BE2C (cell line): ENCODE measurements around the gene LCN12.

Source experiments
- DNase-seq: peaks from one replicate; pipeline ENCODE4 v3.0.0-alpha.2; 2020
- H3K27me3 ChIP-seq: fragments of 250-450 bp; sonication (Bioruptor Pico); 2 replicates; pipeline ENCODE4 v1.5.1; 2020; ENCODE audit warnings: mild to moderate bottlenecking
- H3K36me3 ChIP-seq: fragments of 250-450 bp; sonication (Bioruptor Pico); 2 replicates; pipeline ENCODE4 v1.5.1; 2020; ENCODE audit warnings: mild to moderate bottlenecking
- H3K4me1 ChIP-seq: fragments of 250-450 bp; sonication (Bioruptor Pico); 2 replicates; pipeline ENCODE4 v1.5.1; 2020
- H3K4me3 ChIP-seq: 2 replicates; pipeline ENCODE4 v1.5.1; 2011; ENCODE audit warnings: low read depth, low read length
- H3K9me3 ChIP-seq: fragments of 250-450 bp; sonication (Bioruptor Pico); 2 replicates; pipeline ENCODE4 v1.5.1; 2020
- TF ChIP-seq, protein P1 (sequence below): IDR thresholded peaks from 2 replicates; pipeline ENCODE4 v1.5.1; 2012; ENCODE audit warnings: mild to moderate bottlenecking, low read depth, low read length

The LCN12 gene

DNA sequence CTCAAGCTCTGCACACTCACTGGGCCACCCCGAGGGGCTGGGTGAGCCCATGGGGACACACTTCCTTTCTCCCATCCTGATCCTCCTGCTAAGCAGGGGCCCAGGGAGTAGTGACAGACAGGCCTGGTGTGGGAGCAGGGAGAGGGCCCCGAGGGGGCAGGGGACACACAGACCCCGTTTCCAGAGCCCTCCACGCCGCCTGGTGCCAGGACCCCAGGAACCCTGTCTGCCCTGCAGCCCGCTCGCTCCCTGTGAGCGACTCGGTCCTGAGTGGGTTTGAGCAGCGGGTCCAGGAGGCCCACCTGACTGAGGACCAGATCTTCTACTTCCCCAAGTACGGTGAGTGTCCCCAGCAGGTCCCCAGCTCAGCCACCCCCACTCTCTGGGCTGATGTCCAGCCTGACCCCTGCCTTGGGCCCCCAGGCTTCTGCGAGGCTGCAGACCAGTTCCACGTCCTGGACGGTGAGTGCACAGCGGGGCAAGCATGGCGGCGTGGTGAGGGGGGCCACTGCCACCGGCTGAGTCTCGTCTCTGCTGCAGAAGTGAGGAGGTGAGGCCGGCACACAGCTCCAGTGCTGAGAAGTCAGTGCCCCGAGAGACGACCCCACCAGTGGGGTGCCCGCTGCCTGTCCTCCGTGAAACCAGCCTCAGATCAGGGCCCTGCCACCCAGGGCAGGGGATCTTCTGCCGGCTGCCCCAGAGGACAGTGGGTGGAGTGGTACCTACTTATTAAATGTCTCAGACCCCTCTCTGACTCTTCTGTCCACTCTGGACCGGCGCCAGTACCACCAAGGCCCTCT lies 5.6 kb upstream of the LCN12 start:
- no peaks in the 10 kb centered on the region for H3K9me3 ChIP-seq
- H3K4me1 ChIP-seq: peaks cover 5% of the 10 kb centered on the region; the same call in 1 of the 2 replicates

DNA sequence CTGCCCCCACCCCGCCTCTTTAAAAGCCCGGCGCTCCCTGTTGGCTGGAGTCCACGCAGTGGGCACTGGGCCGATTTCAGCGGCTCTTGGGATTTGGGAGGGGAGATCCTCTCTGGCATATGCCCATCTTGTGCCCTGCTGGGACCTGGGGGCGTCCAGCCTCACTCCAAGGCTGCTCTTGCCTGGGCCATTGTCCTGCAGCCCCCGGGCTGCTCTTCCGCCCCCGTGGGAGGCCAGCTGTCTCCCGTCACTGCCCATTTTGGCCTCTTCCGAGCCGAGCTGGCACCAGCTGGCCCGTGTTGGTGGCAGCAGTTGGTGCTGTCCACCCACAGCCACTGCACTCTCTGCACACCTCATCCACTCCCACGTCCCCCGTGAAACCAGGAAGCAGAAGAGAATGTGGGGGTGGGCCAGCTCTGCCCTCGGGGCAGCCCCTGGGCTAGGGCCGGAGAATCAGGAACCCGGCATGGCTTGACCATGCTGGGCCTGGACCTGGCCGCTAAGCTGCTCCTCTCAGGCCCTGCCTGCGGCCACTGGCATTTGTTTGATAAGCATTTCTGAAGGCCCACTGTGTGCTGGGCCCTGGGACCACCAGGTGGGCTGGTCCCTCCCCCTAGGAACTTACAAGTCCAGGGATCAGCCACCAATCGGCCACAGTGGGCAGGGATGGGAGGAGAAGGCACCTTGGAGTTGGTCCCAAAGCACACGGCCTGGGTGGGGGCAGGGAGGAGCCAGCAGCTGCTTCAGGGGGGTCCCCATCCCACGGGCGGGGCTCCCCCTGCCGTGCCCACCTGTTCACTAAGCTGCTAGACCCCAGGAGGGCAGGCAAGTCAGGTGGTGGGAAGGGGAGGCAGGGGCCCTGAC lies 4.8 kb upstream of the LCN12 start:
- Histone ChIP-seq H3K9me3 (no peaks in the 10 kb centered on the region), H3K27me3 (no peaks in the 10 kb centered on the region), H3K4me3 (no peak overlapping the region), H3K36me3 (peaks cover 7% of the 10 kb centered on the region), H3K4me1 (peaks cover 9% of the 10 kb centered on the region)
- DNase-seq: peak; percentile 10
- TF ChIP-seq, protein P1, sequence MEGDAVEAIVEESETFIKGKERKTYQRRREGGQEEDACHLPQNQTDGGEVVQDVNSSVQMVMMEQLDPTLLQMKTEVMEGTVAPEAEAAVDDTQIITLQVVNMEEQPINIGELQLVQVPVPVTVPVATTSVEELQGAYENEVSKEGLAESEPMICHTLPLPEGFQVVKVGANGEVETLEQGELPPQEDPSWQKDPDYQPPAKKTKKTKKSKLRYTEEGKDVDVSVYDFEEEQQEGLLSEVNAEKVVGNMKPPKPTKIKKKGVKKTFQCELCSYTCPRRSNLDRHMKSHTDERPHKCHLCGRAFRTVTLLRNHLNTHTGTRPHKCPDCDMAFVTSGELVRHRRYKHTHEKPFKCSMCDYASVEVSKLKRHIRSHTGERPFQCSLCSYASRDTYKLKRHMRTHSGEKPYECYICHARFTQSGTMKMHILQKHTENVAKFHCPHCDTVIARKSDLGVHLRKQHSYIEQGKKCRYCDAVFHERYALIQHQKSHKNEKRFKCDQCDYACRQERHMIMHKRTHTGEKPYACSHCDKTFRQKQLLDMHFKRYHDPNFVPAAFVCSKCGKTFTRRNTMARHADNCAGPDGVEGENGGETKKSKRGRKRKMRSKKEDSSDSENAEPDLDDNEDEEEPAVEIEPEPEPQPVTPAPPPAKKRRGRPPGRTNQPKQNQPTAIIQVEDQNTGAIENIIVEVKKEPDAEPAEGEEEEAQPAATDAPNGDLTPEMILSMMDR: no peak

More for the DNA sequence above, 5.6 kb upstream of the LCN12 start:
- TF ChIP-seq, protein P1: no peak
- Histone ChIP-seq H3K36me3 (peaks cover 16% of the 10 kb centered on the region), H3K27me3 (no peaks in the 10 kb centered on the region), H3K4me3 (no peak overlapping the region)
- DNase-seq: peak; percentile 16

DNA sequence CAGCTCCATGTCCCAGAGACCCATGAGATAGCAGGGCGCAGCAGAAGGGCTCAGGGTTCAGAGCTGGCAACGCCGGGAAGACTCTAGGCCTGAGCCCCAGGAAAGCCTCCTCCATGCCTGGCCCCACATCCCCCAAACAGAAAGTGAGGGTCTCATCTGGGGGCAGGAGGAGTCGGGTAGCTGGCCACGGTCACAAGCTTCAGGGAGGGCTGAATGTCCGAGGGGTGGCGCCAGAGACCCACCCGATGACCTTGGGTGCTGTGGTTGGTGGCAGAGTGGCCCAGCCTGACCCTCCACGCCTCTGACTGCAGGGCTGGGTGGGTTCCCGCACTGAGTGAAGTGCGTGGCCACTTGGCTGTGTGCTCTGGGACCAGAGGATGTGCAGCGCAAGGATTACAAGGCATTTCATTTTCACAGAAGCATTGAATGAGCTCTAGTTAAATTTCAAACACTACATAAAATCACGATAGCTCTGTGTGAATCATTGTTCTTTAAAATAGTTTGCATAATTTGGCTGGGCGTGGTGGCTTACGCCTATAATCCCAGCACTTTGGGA lies 4.0 kb upstream of the LCN12 start:
- Histone ChIP-seq H3K9me3 (no peaks in the 10 kb centered on the region), H3K27me3 (no peaks in the 10 kb centered on the region), H3K4me3 (no peak overlapping the region), H3K4me1 (peaks cover 10% of the 10 kb centered on the region), H3K36me3 (no peaks in the 10 kb centered on the region; the same call in 1 of the 2 replicates)
- peak; percentile 67 for DNase-seq
- TF ChIP-seq, protein P1: peak; percentile 55

DNA sequence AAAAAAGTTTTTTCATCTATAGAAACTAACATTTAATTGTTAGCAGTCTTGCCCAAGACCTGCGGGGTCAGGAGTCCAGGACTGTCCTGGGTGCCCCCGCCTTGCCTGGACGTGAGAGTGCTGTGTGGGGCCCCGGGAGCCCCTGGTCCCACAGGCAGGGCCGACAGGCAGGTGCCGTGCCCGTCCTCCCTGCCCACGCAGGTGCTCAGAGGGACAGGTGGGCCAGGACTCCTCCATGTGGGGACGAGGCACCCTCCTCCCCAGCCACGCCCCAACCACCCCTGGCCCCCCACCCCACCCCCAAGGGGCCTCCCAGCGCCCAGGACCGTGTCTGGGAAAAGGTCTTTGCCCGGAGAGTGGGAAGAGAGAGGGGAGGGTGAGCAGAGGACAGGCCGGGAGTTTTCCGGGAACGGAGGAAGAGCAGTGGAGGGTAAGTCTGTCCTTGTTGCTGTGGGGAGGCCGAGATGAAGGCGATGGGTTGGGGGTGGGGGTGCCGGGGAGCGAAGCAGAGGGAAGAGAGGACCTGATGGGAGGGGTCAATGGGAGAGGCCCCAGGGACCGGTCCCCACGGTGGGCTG lies 2.7 kb upstream of the LCN12 start:
- H3K4me1 ChIP-seq: peaks cover 10% of the 10 kb centered on the region
- H3K36me3 ChIP-seq: no peaks in the 10 kb centered on the region
- no peak for DNase-seq
- H3K9me3 ChIP-seq: no peaks in the 10 kb centered on the region
- H3K27me3 ChIP-seq: no peaks in the 10 kb centered on the region
- TF ChIP-seq, protein P1: no peak
- H3K4me3 ChIP-seq: peak overlapping the region; percentile 57

DNA sequence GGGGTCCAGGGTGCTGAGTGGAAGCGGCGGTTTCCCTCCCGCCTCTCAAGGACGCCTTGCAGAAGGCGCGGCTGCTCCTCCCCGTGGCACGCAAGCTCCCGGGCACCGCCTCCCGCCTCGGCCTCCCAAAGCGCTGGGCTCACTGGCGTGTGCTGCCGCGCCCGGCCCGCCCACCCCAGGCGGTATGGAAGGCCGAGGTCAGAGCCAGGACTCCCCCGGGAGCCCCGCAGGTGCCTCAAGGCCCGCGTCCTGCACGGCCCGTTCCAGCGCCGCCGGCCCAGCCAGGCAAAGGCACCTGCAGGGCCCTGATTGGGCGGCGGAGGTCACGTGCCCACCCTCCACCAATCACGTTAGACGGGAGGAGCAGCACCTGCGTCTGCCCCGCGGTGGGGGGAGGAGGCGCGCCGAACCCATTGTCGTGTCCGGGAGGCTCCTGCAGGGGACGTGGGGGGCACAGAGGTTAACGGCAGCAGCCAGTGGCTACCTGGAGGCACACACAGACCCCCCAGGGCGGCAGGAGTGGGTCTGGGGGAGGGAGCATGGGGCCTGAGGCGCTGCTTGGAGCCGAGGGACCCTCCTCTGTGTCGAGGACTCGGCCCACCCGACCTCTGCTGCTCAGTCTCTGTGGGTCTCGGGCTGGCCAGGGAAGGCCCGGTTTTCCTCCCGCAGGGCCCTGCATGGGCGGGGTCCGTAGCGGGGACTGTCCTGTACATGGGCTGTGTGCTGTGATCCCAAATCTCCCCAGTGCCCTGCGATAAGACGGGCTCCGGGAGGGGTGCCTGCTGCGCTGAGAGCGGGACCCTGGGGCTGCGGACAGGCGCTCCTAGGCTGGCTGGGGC lies 2.0 kb upstream of the LCN12 start:
- Histone ChIP-seq H3K9me3 (no peaks in the 10 kb centered on the region), H3K27me3 (no peaks in the 10 kb centered on the region), H3K4me3 (peak overlapping the region; percentile 57), H3K4me1 (peaks cover 10% of the 10 kb centered on the region), H3K36me3 (no peaks in the 10 kb centered on the region)
- TF ChIP-seq, protein P1: no peak
- peak; percentile 94 for DNase-seq
